Adrenal gland (tissue), 12 donors: ENCODE data around the gene RSF1. TPM values are rescaled to one million over a fixed set of nuclear protein-coding genes. Genes with fewer than 3 reads are reported as not detected.

ENCODE experiments used
- DNase-seq, 7 donors: peaks; one replicate each; pipeline ENCODE4 v3.0.0-alpha.2; 2019 to 2020
- H3K27ac ChIP-seq, 5 donors: fragments of 200-600 bp; sonication (generic) in 4 of 5; 1 replicate in 3 of 5; 2 replicates in 2 of 5; pipeline versions ENCODE4 v1.5.1 to v1.8.0; 2016 to 2020; ENCODE audit warnings: mild to moderate bottlenecking in 1 of 5
- H3K27me3 ChIP-seq: fragments of 200-600 bp; 2 replicates; pipeline ENCODE4 v1.8.0; 2021
- H3K36me3 ChIP-seq, 2 donors: fragments of 200-600 bp; replicated peaks in 1 of 2; 1 replicate in 1 of 2; 2 replicates in 1 of 2; pipeline versions ENCODE4 v1.5.1 to v1.8.0; 2018 to 2022
- H3K4me1 ChIP-seq, 2 donors: fragments of 200-600 bp; replicated peaks in 1 of 2; 1 replicate in 1 of 2; 2 replicates in 1 of 2; pipeline versions ENCODE4 v1.5.1 to v1.8.0; 2018 to 2021
- H3K4me3 ChIP-seq, 4 donors: fragments of 200-600 bp; sonication (generic) in 3 of 4; one replicate each; pipeline ENCODE4 v1.5.1; 2016 to 2018
- H3K9me3 ChIP-seq, 3 donors: fragments of 200-600 bp; sonication (generic) in 1 of 3; replicated peaks in 1 of 3; 1 replicate in 2 of 3; 2 replicates in 1 of 3; pipeline versions ENCODE4 v1.5.1 to v1.8.0; 2016 to 2021
- POLR2A ChIP-seq, 2 donors: fragments of 450-650 bp; IDR thresholded peaks; one replicate each; pipeline ENCODE4 v1.6.1; 2017; ENCODE audit warnings: antibody characterized with exemption in 2 of 2, mild to moderate bottlenecking in 2 of 2, moderate library complexity in 1 of 2
- WGBS, 4 donors: extraction: QIAGEN DNeasy Blood & Tissue Kit in 2 of 4; methylation state at CpG; one replicate each; pipeline versions ENCODE4 v1.1.5 to v1.1.7; 2013 to 2017; 5-methylcytosine and 5-hydroxymethylcytosine counted together
- intact Hi-C, 2 donors: fragments of 100-400 bp; cut with DNase I; formaldehyde crosslinking; loops; one replicate each; pipeline versions ENCODE4 v1.14.1 to v1.15.0; 2022 to 2023
- polyA plus RNA-seq, 3 donors: library from polyadenylated mRNA; stranded (reverse); fragments of 200-250 nt in 2 of 3; fragments of 350-450 nt in 1 of 3; fragmentation: Illumina TruSeq in 1 of 3; extraction: RNeasy Lipid Tissue Mini Kit (QIAGEN cat#74804) in 1 of 3; gene quantifications; one replicate each; pipeline ENCODE4 v1.2.3, GENCODE V29; 2013 to 2014
- total RNA-seq, 9 donors: library from RNA; depleted of rRNA in 4 of 9; stranded (reverse); fragments of >200 nt in 4 of 9; fragments of 120-200 nt in 1 of 9; fragmentation: NEBNext Ultra II Directional in 1 of 9; extraction: Animal tissue kit (Norgen Biotek cat#: 25700) in 1 of 9; gene quantifications; one replicate each; pipeline versions ENCODE4 v1.1.0 to v1.2.4, GENCODE V29; 2013 to 2023
- TF ChIP-seq, protein P1 (sequence below), 6 experiments: fragments of 450-650 bp in 4 of 6; fragments of 200-600 bp in 2 of 6; sonication (generic) in 1 of 6; IDR thresholded peaks; 1 replicate in 5 of 6; 2 replicates in 1 of 6; pipeline versions ENCODE4 v1.5.1 to v1.8.0; 2016 to 2021; ENCODE audit warnings: antibody characterized with exemption in 6 of 6, mild to moderate bottlenecking in 2 of 6, moderate library complexity in 1 of 6
- donor health status: healthy with polysubstance abuse.
- donor health status: Bipolar disorder and iron deficiency.
- donor health status: DM: yes; HTN: yes; CAD: no.
- donor health status: DM: no; HTN: no; CAD: no.
- donor health status: DM: no; HTN: no; CAD: no.
- donor health status: DM: yes; HTN: yes; CAD: no.

Gene RSF1
- total and polyA plus RNA-seq, 12 donors, result 12.7 to 108 (median 66.9) TPM

DNA sequence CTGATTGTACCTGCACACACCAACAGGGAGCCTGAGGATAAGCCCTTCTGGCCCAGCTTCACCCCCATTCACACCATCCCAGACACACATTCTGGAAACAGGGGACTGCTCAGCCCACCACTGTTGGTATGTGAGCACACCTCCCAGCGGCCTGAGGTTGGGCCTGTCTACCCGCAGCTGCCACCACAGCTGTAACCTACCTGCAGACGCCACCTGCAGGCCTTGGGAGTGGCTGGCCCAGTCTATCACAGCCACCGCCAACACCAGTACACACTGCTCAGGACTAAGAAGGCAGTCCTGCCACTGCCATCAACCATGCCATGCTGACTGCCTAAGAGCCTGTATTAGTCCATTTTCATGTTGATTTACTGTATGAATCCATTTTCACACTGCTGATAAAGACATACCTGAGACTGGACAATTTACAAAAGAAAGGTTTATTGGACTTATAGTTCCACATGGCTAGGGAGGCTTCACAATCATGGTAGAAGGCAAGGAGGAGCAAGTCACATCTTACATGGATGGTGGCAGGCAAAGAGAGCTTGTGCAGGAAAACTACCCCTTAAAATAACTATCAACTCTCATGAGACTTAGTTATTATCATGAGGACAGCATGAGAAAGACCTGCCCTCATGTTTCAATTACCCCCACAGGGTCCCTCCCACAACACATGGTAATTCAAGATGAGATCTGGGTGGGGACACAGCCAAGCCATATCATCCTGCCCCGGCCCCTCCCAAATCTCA is 30.6 kb downstream of the RSF1 start:
- DNase-seq, result no peak
- 94 to 98% (median 97%) methylated on average over 4 to 5 of the region's 5 CpGs for WGBS, 4 donors
- no peak overlapping the region for H3K4me3 ChIP-seq
- no peak for TF ChIP-seq POLR2A (IDR thresholded peaks at IDR 0.05)
- intact Hi-C loops, result no loop called here
- no peaks in the 10 kb centered on the region for H3K27me3 ChIP-seq
- no peaks in the 10 kb centered on the region for H3K36me3 ChIP-seq
- H3K4me1 ChIP-seq, result peaks cover 12 to 21% of the 10 kb centered on the region in 2 donors
- no peak overlapping the region for H3K27ac ChIP-seq
- no peaks in the 10 kb centered on the region for H3K9me3 ChIP-seq

GRCh38 chr11:77789061-77789730 is 31.3 kb downstream of the RSF1 start:
- TF ChIP-seq, protein P1, sequence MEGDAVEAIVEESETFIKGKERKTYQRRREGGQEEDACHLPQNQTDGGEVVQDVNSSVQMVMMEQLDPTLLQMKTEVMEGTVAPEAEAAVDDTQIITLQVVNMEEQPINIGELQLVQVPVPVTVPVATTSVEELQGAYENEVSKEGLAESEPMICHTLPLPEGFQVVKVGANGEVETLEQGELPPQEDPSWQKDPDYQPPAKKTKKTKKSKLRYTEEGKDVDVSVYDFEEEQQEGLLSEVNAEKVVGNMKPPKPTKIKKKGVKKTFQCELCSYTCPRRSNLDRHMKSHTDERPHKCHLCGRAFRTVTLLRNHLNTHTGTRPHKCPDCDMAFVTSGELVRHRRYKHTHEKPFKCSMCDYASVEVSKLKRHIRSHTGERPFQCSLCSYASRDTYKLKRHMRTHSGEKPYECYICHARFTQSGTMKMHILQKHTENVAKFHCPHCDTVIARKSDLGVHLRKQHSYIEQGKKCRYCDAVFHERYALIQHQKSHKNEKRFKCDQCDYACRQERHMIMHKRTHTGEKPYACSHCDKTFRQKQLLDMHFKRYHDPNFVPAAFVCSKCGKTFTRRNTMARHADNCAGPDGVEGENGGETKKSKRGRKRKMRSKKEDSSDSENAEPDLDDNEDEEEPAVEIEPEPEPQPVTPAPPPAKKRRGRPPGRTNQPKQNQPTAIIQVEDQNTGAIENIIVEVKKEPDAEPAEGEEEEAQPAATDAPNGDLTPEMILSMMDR (IDR thresholded peaks at IDR 0.05), result no peak
- H3K27ac ChIP-seq, result no peak overlapping the region
- no peak for DNase-seq
- 80 to 91% (median 90%) methylated on average over 7 to 11 of the region's 11 CpGs for WGBS, 4 donors
- peaks cover 12 to 27% of the 10 kb centered on the region in 2 donors for H3K4me1 ChIP-seq
- intact Hi-C loops, result no loop called here
- H3K27me3 ChIP-seq, result no peaks in the 10 kb centered on the region
- no peaks in the 10 kb centered on the region for H3K36me3 ChIP-seq
- no peak overlapping the region for H3K4me3 ChIP-seq
- H3K9me3 ChIP-seq, result no peaks in the 10 kb centered on the region

DNA sequence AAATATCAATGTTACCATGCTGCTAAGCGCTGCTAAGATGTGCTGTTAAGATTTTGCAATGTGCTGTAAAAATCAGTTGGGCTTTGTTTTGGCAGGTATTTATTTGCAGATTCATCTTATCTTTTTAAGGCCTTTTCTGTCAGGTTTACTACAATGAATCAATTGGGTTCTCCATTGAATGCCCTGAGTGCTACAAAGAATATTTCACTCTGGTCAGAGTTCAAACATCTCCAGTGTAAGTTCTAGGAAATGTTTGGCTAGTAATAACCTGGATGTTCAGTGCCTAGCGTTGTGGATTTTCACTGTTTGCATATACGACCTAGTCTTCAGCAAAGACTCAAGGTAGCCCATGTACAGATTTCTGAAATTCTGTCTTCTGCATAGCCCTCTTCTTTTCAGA is 36.0 kb downstream of the RSF1 start:
- Histone ChIP-seq H3K9me3 (no peaks in the 10 kb centered on the region), H3K27me3 (no peaks in the 10 kb centered on the region), H3K36me3 (no peaks in the 10 kb centered on the region), H3K27ac (no peak overlapping the region), H3K4me3 (no peak overlapping the region), H3K4me1 (peaks cover 12 to 27% of the 10 kb centered on the region in 2 donors)
- intact Hi-C loops, result no loop called here
- 76 to 87% (median 85%) methylated on average over 3 of the region's 3 CpGs for WGBS, 4 donors
- TF ChIP-seq, protein P1 (IDR thresholded peaks at IDR 0.05), result no peak
- TF ChIP-seq POLR2A (IDR thresholded peaks at IDR 0.05), result no peak
- DNase-seq, result no peak

DNA sequence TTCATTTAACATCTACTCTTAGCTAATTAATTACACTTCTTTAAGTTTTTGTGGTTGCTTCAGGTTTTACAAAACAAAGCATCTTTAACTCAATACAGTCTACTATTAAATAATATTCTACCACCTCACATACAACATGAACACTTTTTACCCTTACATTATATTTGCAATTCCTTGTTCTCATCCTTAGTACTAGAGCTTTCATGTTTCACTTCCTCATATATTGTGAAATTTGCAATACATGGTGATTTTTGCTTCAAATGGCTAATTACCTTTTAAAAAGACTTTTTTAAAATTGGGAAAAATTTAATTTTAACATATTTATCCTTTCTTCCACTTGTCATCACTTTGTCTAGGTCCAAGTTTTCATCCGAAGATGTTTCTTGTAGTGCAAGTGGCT is 37.5 kb downstream of the RSF1 start:
- TF ChIP-seq POLR2A (IDR thresholded peaks at IDR 0.05), result no peak
- TF ChIP-seq, protein P1 (IDR thresholded peaks at IDR 0.05), result no peak
- H3K27me3 ChIP-seq, result no peaks in the 10 kb centered on the region
- intact Hi-C loops, result no loop called here
- 92 to 97% (median 96%) methylated on average over 1 of the region's 1 CpG for WGBS, 4 donors
- no peaks in the 10 kb centered on the region for H3K36me3 ChIP-seq
- H3K27ac ChIP-seq, result no peak overlapping the region
- DNase-seq, result no peak
- H3K9me3 ChIP-seq, result no peaks in the 10 kb centered on the region
- peaks cover 12 to 25% of the 10 kb centered on the region in 2 donors for H3K4me1 ChIP-seq
- H3K4me3 ChIP-seq, result no peak overlapping the region
